WERI-Rb-1 (cell line): Measurements from ENCODE around the gene DMD.
"Not testable (repeated sequence)": the region's sequence is repeated elsewhere in the genome, so short reads cannot be mapped to it uniquely, and the experiment has no call there.

ENCODE experiments used
- DNase-seq: peaks from one replicate; pipeline ENCODE4 v3.0.0-alpha.2; 2020
- H3K27ac ChIP-seq: fragments of 250-450 bp; sonication (Bioruptor Pico); 2 replicates; pipeline ENCODE4 v1.5.1; 2020; ENCODE audit warnings: mild to moderate bottlenecking, moderate library complexity
- H3K27me3 ChIP-seq: fragments of 250-450 bp; sonication (Bioruptor Pico); 2 replicates; pipeline ENCODE4 v1.5.1; 2021; ENCODE audit warnings: mild to moderate bottlenecking, low read depth, moderate library complexity; ENCODE audit not compliant: insufficient read depth, severe bottlenecking
- H3K36me3 ChIP-seq: fragments of 250-450 bp; sonication (Bioruptor Pico); 2 replicates; pipeline ENCODE4 v1.5.1; 2020; ENCODE audit warnings: mild to moderate bottlenecking, moderate library complexity
- H3K4me3 ChIP-seq: 2 replicates; pipeline ENCODE4 v1.5.1; 2011; ENCODE audit warnings: low read depth, mild to moderate bottlenecking, control low read depth, low read length
- H3K9me3 ChIP-seq: fragments of 250-450 bp; sonication (Bioruptor Pico); 2 replicates; pipeline ENCODE4 v1.5.1; 2021; ENCODE audit warnings: mild to moderate bottlenecking, moderate library complexity; ENCODE audit not compliant: severe bottlenecking
- CTCF ChIP-seq: IDR thresholded peaks from 2 replicates; pipeline ENCODE4 v1.5.1; 2011; ENCODE audit warnings: low read depth, mild to moderate bottlenecking, control low read depth, inconsistent platforms, low read length

DMD gene

DNA sequence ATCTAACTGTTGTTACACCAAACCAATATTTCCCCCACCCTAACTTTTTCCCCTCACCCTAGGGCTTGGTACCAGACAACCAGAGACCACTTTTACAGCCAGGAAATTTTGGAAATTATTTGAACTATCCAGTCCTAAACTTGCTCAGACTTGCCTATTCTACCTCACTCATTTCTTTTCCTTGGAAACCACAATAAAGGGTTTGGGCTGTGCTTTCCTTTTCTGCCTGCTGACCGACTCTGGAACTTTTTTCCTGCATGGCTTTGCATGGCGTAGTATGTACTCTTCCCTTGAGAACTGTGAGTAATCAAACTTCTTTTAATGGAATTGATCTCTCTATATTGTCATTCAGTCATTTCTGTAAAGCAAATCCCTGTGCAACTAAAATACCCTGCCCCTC is 1623.0 kb downstream of the DMD start:
- DNase-seq = no peak
- no peak overlapping the region for H3K4me3 ChIP-seq
- TF ChIP-seq CTCF = no peak
- no peak overlapping the region for H3K27ac ChIP-seq
- H3K9me3 ChIP-seq = no peaks in the 10 kb centered on the region
- no peaks in the 10 kb centered on the region for H3K36me3 ChIP-seq
- H3K27me3 ChIP-seq = peaks cover 2% of the 10 kb centered on the region

DNA sequence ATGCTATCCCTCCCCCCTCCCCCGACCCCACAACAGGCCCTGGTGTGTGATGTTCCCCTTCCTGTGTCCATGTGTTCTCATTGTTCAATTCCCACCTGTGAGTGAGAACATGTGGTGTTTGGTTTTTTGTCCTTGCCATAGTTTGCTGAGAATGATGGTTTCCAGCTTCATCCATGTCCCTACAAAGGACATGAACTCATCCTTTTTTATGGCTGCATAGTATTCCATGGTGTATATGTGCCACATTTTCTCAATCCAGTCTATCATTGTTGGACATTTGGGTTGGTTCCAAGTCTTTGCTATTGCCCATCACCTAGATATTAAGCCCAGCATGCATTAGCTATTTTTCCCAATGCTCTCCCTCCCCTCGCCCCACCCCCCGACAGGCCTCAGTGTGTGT is 1627.5 kb downstream of the DMD start:
- H3K36me3 ChIP-seq, H3K4me3 ChIP-seq, H3K27me3 ChIP-seq, DNase-seq, H3K27ac ChIP-seq, H3K9me3 ChIP-seq: not testable (repeated sequence)

- Histone ChIP-seq H3K27me3 (no peaks in the 10 kb centered on the region), H3K9me3 (no peaks in the 10 kb centered on the region), H3K27ac (no peak overlapping the region), H3K4me3 (no peak overlapping the region), H3K36me3 (no peaks in the 10 kb centered on the region)
- no peak for DNase-seq
- TF ChIP-seq CTCF = no peak
These were observed 1630.6 kb downstream of the DMD start for GRCh38 chrX:31580726-31581125.

- no peak for DNase-seq
- TF ChIP-seq CTCF = no peak
- Histone ChIP-seq H3K36me3 (no peaks in the 10 kb centered on the region), H3K4me3 (no peak overlapping the region), H3K27ac (no peak overlapping the region), H3K27me3 (no peaks in the 10 kb centered on the region), H3K9me3 (no peaks in the 10 kb centered on the region)
These were observed 1631.1 kb downstream of the DMD start for GRCh38 chrX:31580227-31580626.

DNA sequence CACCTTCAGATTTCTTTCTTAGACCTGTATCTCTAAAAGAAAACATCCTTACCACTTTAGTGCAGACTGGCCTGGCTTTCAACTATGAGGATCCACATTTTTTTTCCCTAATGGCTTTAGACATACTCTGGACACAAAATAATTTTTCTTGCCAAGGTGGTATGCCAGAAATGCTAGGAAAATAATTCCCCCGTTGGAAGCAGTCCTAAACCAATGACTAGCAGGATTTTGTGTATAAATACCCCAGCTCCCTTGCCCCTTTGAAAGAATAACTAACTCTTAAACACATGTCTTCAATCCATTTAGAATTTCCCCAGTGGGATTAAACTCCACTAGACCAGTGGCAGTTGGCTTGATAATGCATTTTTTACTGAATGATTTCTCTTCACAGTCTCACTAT is 1639.0 kb downstream of the DMD start:
- H3K36me3 ChIP-seq = no peaks in the 10 kb centered on the region
- H3K4me3 ChIP-seq = no peak overlapping the region
- no peak overlapping the region for H3K27ac ChIP-seq
- DNase-seq = no peak
- no peaks in the 10 kb centered on the region for H3K27me3 ChIP-seq
- TF ChIP-seq CTCF = no peak
- H3K9me3 ChIP-seq = no peaks in the 10 kb centered on the region

GRCh38 chrX:31570658-31571057 is 1640.7 kb downstream of the DMD start:
- H3K4me3 ChIP-seq = no peak overlapping the region
- no peak overlapping the region for H3K27ac ChIP-seq
- no peak for TF ChIP-seq CTCF
- H3K36me3 ChIP-seq = no peaks in the 10 kb centered on the region
- no peaks in the 10 kb centered on the region for H3K27me3 ChIP-seq
- H3K9me3 ChIP-seq = no peaks in the 10 kb centered on the region
- no peak for DNase-seq
